ENCODE results near the gene THSD7A. TPM values are rescaled to one million over a fixed set of nuclear protein-coding genes. Genes with fewer than 3 reads are reported as not detected.

The THSD7A gene
- total and polyA plus RNA-seq, 2 of the 4 experiments (the other 2 are of a cell fraction): 0.02 to 0.18 TPM

DNA sequence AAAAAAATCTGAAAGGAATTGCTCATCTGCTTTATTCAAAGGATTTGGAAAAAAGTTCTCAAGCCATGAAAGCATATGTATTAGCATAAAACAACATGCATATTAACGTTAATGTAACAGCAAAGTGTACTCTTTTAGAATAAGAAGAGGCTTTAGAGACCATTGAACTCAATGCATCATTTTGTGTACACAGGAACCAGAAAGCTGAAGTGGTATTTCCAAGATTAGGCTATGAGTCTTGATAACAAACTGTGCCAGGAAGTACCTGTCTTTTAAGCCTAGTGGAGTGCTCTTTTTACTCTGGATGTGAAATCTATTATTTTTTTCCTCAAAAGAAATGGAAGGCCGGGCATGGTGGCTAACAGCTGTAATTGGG, 164.2 kb downstream of the THSD7A start:
- Histone ChIP-seq H4K91ac (ENCODE audit: insufficient read depth, low read depth, low read length) (no peak overlapping the region), H2BK120ac (ENCODE audit: low read depth, low read length) (no peak overlapping the region), H3K27me3 (ENCODE audit: control insufficient read depth, insufficient read depth, low read length) (no peaks in the 10 kb centered on the region), H3K9me3 (ENCODE audit: control insufficient read depth, insufficient read depth, low read length) (no peaks in the 10 kb centered on the region), H3K23ac (ENCODE audit: low read depth, low read length) (no peak overlapping the region), H4K20me1 (ENCODE audit: insufficient read depth, low read length) (no peaks in the 10 kb centered on the region), H3K4me1 (ENCODE audit: control insufficient read depth, insufficient read depth, low read length) (no peaks in the 10 kb centered on the region), H2BK20ac (ENCODE audit: low read depth, low read length) (no peak overlapping the region), H3K18ac (ENCODE audit: low read depth, low read length) (no peak overlapping the region), H3K4ac (ENCODE audit: low read depth, low read length) (no peak overlapping the region), H3K4me2 (ENCODE audit: low read depth, low read length) (no peak overlapping the region), H3K4me3 (ENCODE audit: insufficient read depth, low read depth, low read length) (no peak overlapping the region), H4K5ac (ENCODE audit: low read depth, low read length) (no peak overlapping the region), H2BK5ac (ENCODE audit: low read depth, low read length, poor library complexity, severe bottlenecking) (no peak overlapping the region), H3K79me1 (ENCODE audit: low read depth in 1 of 2, low read length in 2 of 2) (no peaks in the 10 kb centered on the region), H2AK5ac (ENCODE audit: low read depth, low read length) (no peak overlapping the region), H3K14ac (replicated peaks; ENCODE audit: low read depth, low read length) (no peak overlapping the region), H3K9ac (ENCODE audit: low read depth, low read length) (no peak overlapping the region), H3K27ac (ENCODE audit: insufficient read depth, low read length) (no peak overlapping the region), H2AK9ac (replicated peaks; ENCODE audit: low read depth, low read length, poor library complexity) (no peak overlapping the region), H2AFZ (replicated peaks; ENCODE audit: low read length, poor library complexity) (no peak overlapping the region), H2BK15ac (ENCODE audit: low read depth, low read length) (no peak overlapping the region), H3K9me1 (ENCODE audit: insufficient read depth, low read length) (no peaks in the 10 kb centered on the region), H4K8ac (ENCODE audit: low read depth in 2 of 2, low read length in 2 of 2) (no peak overlapping the region), H3K56ac (ENCODE audit: extremely low read depth, insufficient read depth, low read length) (no peak overlapping the region), H3K36me3 (ENCODE audit: control insufficient read depth, insufficient read depth, low read length) (no peaks in the 10 kb centered on the region)
- ATAC-seq (ENCODE audit: low read depth): no peak
- POLR2A ChIA-PET (ENCODE audit: unreplicated experiment): no interaction called here
- no CpG with 5 or more reads among the region's 2 CpGs for WGBS, 2 experiments (ENCODE audit: extremely low coverage in 2 of 2, insufficient read length in 1 of 2)
- intact Hi-C loops (cut with micrococcal nuclease) (no loop called here), dilution Hi-C loops (cut with HindIII; ENCODE audit: low sequenced_read_pairs, unreplicated experiment) (no loop called here), in situ Hi-C loops (cut with MboI; ENCODE audit: low sequenced_read_pairs) (no loop called here)
- CTCF ChIA-PET: no interaction called here
- no peak for DNase-seq
- BruUV-seq (replicated peaks): no TSS peak
- TF ChIP-seq RAD21 (IDR thresholded peaks at IDR 0.05; ENCODE audit: low read length): no peak
- TF ChIP-seq, protein P1, sequence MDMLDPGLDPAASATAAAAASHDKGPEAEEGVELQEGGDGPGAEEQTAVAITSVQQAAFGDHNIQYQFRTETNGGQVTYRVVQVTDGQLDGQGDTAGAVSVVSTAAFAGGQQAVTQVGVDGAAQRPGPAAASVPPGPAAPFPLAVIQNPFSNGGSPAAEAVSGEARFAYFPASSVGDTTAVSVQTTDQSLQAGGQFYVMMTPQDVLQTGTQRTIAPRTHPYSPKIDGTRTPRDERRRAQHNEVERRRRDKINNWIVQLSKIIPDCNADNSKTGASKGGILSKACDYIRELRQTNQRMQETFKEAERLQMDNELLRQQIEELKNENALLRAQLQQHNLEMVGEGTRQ (IDR thresholded peaks at IDR 0.05; ENCODE audit: low read depth, low read length): no peak
- no peak for TF ChIP-seq FOS (IDR thresholded peaks at IDR 0.05; ENCODE audit: low read depth, low read length)
- TF ChIP-seq CTCF (conservative IDR thresholded peaks at IDR 0.05; ENCODE audit: low read depth, low read length): no peak
- TF ChIP-seq NFE2L2 (IDR thresholded peaks at IDR 0.05; ENCODE audit: low read depth, low read length): no peak
- no peak for TF ChIP-seq BHLHE40 (IDR thresholded peaks at IDR 0.05; ENCODE audit: low read depth, low read length)
- no peak for TF ChIP-seq CHD1 (IDR thresholded peaks at IDR 0.05; ENCODE audit: low read depth, low read length)
- TF ChIP-seq SMC3 (IDR thresholded peaks at IDR 0.05; ENCODE audit: low read depth, low read length): no peak
- no peak for TF ChIP-seq MAZ (IDR thresholded peaks at IDR 0.05; ENCODE audit: borderline replicate concordance, low read depth, low read length)
- TF ChIP-seq CEBPB (IDR thresholded peaks at IDR 0.05; ENCODE audit: low read depth, low read length): no peak
- no peak for TF ChIP-seq MXI1 (IDR thresholded peaks at IDR 0.05; ENCODE audit: borderline replicate concordance, low read depth, low read length)
- TF ChIP-seq ELK1 (IDR thresholded peaks at IDR 0.05; ENCODE audit: borderline replicate concordance, low read depth, low read length): no peak

Measured in IMR-90 (cell line).